GM19395 (cell line): ENCODE measurements around the gene ZNF296.
A peak's percentile ranks its signal among the peaks of the same experiment; 100 is the strongest.

Experiments
- ATAC-seq: cut with Tn5 transposase; IDR thresholded peaks from one replicate; pipeline ENCODE4 v1.9.1; 2021; ENCODE audit warnings: mild to moderate bottlenecking, moderate library complexity; ENCODE audit not compliant: unreplicated experiment

Gene ZNF296

DNA sequence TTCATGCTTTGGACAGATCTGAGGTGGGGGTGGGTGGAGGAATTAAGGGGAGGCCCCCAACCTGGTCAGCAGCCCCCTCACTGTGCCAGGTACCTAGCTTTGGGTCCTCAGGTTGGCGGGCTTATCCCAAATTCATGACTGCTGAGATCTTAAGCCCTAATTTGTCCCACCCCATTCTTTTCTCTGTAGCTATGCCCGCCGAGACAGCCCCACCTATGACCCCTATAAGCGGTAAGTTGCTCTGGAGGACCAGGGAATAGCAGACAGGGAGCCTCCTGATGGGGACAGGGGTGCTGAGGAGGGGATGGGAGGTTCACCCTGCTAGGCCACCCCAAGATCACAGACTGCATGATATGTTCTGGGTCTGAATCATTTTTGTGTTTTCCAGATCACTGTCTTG, 14.3 kb downstream of the ZNF296 start:
- ATAC-seq = no peak

GRCh38 chr19:45059258-45059965, 16.9 kb downstream of the ZNF296 start:
- ATAC-seq = peak; percentile 57

- ATAC-seq = no peak
Measured at GRCh38 chr19:45058622-45059159, 17.6 kb downstream of the ZNF296 start.

GRCh38 chr19:45057444-45057843, 18.8 kb downstream of the ZNF296 start:
- no peak for ATAC-seq

DNA sequence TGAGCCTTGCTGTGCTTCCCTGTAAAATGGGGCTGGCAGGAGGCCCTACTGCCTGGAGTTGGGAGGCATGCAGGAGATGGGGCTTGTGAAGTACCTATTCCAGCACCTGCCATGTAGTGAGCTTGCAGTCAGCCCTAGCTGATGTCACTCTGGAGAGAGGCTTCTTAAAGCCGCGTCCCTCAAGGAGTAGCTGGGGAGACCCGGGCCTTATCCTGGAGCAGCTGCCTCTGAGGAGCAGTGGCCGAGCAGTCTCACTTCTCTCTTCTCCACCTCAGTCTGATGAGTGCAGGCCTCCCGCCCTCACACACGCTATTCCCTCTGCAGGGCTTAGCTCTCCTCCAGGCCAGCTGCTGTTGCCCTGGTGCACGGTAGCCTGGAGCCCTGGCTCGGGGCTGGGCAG, 19.4 kb downstream of the ZNF296 start:
- ATAC-seq = no peak

DNA sequence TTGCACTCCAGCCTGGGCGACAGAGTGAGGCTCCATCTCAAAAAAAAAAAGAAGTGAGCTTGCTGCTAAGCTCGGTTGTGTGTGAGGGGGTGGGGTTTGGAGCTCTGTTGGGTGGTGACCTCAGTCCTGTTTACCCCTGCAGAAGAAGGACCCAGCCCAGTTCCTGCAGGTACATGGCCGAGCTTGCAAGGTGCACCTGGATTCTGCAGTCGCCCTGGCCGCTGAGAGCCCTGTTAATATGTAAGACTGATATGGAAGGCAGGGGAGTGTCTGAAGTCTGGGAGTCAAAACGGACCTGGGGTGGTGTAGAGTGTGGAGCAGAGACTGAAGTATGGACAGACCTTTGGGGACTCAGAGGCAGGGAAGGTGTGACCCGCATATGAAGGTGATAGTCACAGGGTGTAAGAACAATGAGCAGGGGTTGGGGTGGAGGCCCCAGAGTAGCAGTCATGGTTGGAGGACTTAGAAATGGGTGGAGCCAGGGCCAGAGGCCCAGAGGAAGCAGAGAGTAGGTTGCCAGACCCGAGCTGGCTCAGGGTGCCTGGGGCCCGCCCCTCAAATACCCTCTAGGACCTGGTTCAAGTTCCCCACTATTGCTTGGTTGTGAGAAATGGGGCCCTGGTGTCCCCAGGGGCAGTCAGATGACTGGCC, 24.2 kb downstream of the ZNF296 start:
- ATAC-seq = no peak

GRCh38 chr19:45050036-45050435, 26.2 kb downstream of the ZNF296 start:
- ATAC-seq = no peak

DNA sequence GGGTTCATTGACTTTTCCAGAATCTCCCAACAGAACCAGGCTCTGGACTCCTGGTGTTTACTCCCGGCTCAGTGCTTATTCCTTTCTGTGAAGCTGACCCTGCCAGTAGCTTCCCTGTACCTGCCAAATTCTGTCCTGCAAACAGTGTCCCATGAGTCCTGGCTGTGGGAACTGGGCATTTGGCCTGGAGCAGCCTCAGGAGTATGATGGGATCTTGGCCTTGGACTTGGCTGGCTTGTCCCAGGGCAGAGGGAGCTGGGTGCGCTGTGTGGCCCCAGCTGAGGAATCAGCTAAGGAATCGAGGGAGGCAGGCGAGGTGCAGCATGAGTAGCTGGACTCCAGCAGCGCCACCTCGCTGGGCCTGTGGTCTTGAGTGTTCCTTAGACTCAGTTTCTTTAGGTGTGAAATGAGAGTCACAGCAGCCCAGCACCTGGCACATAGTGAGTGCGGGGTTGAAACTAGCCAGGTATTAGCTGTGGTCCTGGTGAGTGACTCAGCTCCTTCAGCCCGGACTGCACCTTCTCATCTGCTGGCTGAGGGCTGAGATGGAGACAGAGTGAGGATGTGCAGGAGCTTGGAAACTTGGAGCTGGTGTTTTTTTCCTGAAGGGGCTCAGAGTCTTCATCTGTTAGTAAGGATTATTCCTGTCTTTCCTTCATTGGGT, 27.1 kb downstream of the ZNF296 start:
- ATAC-seq = no peak

DNA sequence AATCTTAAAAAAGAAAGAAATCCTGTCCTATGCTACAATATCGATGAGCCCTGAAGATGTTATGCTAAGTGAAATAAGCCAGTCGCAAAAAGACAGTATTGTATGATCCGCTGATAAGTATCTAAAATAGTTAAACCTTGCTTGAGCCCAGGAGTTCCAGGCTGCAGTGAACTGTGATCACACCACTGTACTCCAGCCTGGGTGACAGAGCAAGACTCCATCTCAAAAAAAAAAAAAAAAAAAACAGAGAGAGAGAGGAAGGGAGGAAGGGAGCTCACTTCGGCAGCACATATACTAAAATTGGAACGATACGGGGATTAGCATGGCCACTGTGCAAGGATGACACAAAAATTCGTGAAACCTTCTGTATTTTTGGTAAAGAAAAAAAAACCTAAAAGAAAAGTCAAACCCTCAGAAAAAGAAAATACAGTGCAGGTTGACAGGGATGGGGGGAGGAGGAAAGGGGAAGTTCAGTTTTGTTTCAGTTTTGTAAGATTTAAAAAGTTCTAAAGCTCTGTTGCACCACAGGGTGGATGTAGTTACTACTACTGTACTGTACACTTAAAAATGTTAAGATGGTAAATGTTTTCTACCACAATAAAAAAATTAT, 29.0 kb downstream of the ZNF296 start:
- ATAC-seq = no peak

GRCh38 chr19:45046355-45046754, 29.9 kb downstream of the ZNF296 start:
- no peak for ATAC-seq

GRCh38 chr19:45045671-45046353, 30.5 kb downstream of the ZNF296 start:
- no peak for ATAC-seq

DNA sequence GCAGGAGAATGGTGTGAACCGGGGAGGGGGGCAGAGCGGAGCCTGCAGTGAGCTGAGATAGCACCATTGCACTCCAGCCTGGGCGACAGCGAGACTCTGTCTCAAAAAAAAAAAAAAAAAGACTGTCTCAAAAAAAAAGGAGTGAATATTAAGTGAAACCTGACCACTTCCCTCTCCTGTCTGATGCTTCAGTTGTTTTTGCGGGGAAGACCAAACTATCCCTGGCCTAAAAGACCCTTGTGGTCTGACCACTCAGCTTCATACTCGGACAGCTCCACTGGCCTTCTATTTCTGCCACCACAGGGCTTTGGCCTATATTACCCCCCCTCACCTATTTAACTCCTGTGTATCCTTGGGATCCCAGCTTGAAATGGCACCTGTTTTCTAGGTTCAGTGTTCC, 35.2 kb downstream of the ZNF296 start:
- ATAC-seq = no peak

- no peak for ATAC-seq
Measured at GRCh38 chr19:45040059-45040771, 36.1 kb downstream of the ZNF296 start.

DNA sequence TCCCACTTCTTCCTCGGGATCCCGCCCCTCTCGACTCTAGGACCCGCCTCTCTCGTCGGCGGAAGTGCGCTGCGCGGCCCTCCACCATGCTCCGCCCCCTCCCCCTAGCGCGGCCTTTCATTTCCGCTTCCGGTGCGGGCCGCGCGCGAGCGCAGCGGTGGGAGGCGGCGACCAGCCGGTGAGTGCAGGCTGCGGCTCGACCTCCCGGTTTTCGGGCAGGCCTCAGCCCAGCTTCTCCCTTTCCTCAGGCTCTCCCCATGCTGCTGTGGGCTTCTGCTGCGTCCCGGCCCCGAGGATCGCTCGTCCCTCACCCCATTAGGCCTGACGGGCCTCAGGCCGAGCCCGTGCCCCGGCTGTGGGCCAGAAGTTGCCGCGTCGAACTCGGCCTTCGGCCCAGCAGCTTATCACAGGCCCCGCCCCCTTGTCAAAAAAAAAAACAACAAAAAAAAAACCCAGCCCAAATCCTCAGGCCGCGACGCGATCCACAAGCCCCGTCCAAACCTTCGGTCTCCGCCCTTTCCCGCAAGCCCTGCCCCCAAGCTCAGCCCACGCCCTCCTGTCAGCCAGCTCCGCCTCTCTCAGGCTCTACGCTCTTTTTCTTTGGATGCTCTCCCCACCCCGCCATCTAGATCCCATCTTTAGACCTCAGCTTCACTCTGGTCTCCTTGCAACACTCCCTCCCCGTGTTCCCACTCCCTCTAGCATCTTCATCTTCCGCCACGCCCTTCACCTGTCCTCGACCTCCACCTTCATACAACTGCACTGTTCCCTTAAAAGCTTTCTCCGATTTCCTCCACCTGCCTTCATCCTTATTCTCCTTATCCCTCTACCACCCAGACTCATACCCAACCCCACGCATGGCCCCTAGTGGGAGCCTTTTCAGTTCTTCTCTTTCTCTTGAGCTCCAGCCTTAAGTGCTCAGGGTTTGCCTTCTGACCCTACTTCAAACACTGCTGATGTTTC, 37.1 kb downstream of the ZNF296 start, which contains the start of gene CLASRP:
CLASRP (plus strand) TSS at position 115 of the 963 bp plus-strand sequence. CDS start 1,168 bp downstream, outside the sequence.
- ATAC-seq = peak; percentile 86

DNA sequence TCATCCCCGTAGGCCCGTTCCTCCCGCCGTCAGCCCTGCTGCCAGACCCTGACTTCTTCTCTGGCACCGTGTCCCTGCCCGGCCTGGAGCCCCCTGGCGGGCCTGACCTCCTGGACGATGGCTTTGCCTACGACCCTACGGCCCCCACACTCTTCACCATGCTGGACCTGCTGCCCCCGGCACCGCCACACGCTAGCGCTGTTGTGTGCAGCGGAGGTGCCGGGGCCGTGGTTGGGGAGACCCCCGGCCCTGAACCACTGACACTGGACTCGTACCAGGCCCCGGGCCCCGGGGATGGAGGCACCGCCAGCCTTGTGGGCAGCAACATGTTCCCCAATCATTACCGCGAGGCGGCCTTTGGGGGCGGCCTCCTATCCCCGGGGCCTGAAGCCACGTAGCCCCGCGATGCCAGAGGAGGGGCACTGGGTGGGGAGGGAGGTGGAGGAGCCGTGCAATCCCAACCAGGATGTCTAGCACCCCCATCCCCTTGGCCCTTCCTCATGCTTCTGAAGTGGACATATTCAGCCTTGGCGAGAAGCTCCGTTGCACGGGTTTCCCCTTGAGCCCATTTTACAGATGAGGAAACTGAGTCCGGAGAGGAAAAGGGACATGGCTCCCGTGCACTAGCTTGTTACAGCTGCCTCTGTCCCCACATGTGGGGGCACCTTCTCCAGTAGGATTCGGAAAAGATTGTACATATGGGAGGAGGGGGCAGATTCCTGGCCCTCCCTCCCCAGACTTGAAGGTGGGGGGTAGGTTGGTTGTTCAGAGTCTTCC, 38.7 kb downstream of the ZNF296 start:
- no peak for ATAC-seq

DNA sequence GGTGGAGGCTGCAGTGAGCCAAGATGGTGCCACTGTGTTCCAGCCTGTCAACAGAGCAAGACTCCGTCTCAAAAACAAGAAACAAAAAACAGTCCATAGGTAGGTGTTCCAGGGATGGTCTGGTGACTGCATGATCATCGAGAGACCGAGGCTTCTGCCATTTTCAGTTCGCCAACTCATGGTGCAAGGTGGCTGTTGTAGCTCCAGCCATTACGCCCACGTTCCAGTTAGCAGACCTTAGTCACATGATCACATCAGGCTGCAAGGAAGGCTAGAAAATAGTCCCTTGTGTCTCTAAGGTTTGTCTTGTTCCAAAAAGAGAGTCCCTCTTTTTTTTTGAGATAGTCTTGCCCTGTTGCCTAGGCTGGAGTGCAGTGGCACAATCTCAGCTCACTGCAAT, 40.5 kb downstream of the ZNF296 start:
- ATAC-seq = no peak

DNA sequence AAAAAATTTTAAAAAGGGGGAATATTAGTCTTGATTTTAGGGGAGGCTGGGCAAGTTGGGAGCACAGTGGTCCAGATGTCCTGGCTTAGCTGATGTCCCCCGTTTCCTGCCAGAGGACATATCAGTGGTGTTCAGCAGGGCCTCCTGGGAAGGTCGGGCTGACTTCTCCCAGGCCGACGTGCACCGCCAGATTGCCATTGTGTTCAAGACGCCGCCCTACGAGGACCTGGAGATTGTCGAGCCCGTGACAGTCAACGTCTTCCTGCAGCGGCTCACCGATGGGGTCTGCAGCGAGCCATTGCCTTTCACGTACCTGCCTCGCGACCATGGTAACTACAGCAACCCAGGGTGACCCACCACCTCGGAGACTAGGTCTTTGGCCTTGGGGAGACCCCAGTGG, 43.9 kb downstream of the ZNF296 start:
- no peak for ATAC-seq

GRCh38 chr19:45030825-45031224, 45.5 kb downstream of the ZNF296 start:
- ATAC-seq = no peak
